Measurements from ENCODE around the gene CNTNAP3B.
"Not testable (repeated sequence)": the region's sequence is repeated elsewhere in the genome, so short reads cannot be mapped to it uniquely, and the experiment has no call there.

Gene CNTNAP3B

DNA sequence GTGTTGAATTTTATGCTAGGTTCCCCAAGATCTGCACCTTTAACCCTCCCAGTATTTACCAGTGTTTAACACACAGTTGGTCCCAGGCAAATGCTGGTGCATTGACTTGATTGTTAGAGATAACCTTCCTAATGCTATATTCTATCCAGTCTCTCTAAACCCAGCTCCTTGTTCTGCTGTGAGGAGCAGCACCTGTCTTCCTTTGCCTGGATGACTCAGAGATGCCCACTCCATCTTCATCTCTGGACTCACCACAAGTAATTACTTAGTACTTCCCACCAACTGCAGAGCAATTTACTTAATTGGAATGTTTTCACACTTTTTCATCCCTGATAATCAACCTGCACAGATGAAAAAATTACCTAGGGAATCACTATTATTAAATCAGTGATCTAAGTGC lies 108.6 kb downstream of the CNTNAP3B start:
- H3K4me3 ChIP-seq (ENCODE audit: low read length); H3K79me2 ChIP-seq (ENCODE audit: low read length); DNase-seq; H3K9me3 ChIP-seq (replicated peaks; ENCODE audit: insufficient read depth, low read length); H3K4me2 ChIP-seq (ENCODE audit: low read depth, low read length); H3F3A ChIP-seq (ENCODE audit: insufficient read depth, low read length); H3K9ac ChIP-seq (ENCODE audit: low read length); H3K27ac ChIP-seq (ENCODE audit: low read length); H4K20me1 ChIP-seq (ENCODE audit: insufficient read depth, low read length); H3K9me2 ChIP-seq (replicated peaks; ENCODE audit: insufficient read depth, low read length); H2AFZ ChIP-seq (ENCODE audit: low read length); H3K4me1 ChIP-seq (ENCODE audit: low read length); H3K36me3 ChIP-seq (replicated peaks; ENCODE audit: insufficient read depth, low read length); H3K27me3 ChIP-seq (replicated peaks; ENCODE audit: insufficient read depth, low read length): not testable (repeated sequence)

DNA sequence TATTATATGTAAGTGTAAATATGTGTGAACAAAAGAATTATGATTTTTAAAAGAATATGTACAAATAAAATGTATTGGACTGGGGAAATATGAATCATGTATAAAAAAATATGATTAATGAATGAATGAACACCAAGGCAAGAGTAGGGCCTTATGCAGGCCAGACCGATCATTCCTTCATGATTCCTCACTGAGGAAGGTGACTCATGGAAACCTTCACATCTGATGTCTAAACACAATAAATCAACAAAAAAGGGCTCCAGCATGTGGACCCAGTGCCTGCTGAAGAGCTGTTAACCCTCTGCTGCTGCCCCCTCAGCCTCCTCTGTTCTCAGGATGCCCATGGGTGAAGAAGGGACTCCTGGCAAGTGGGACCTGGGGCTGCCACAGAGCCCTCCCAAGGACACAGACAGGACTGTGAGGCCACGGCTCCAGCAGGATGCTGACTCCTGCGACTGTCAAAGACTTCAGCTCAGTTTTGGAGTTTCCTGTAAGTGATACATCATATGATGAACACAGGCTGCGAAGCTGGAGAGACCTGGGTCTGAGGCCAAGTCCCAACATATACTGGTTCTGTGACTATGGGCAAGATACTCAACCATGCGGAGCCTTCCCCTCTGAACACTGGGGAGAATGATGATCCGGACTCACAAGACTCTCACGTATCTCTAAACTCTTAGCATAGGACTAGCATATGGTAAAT lies 110.9 kb downstream of the CNTNAP3B start:
- not testable (repeated sequence) for H3K9me2 ChIP-seq (replicated peaks; ENCODE audit: insufficient read depth, low read length); H3F3A ChIP-seq (ENCODE audit: insufficient read depth, low read length); H3K27me3 ChIP-seq (replicated peaks; ENCODE audit: insufficient read depth, low read length); H4K20me1 ChIP-seq (ENCODE audit: insufficient read depth, low read length); H3K79me2 ChIP-seq (ENCODE audit: low read length); H3K36me3 ChIP-seq (replicated peaks; ENCODE audit: insufficient read depth, low read length); H2AFZ ChIP-seq (ENCODE audit: low read length); H3K9ac ChIP-seq (ENCODE audit: low read length); H3K27ac ChIP-seq (ENCODE audit: low read length); H3K4me2 ChIP-seq (ENCODE audit: low read depth, low read length); H3K4me1 ChIP-seq (ENCODE audit: low read length); H3K4me3 ChIP-seq (ENCODE audit: low read length); H3K9me3 ChIP-seq (replicated peaks; ENCODE audit: insufficient read depth, low read length); DNase-seq

DNA sequence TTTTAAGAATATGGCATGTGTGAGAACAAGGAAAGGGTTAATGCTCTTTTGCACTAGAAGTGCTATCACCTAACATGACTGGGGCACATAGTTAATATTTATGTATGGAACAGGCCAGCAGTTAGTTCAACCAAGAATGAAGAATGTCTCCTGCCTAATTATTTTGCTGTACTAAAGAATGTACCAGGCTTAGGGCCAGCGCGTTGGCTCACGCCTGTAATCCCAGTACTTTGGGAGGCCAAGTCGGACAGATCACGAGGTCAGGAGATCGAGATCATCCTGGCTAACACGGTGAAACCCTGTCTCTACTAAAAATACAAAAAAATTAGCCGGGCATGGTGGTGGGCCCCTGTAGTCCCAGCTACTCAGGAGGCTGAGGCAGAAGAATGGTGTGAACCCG lies 114.9 kb downstream of the CNTNAP3B start:
- not testable (repeated sequence) for H3K27me3 ChIP-seq (replicated peaks; ENCODE audit: insufficient read depth, low read length); H3K4me2 ChIP-seq (ENCODE audit: low read depth, low read length)

DNA sequence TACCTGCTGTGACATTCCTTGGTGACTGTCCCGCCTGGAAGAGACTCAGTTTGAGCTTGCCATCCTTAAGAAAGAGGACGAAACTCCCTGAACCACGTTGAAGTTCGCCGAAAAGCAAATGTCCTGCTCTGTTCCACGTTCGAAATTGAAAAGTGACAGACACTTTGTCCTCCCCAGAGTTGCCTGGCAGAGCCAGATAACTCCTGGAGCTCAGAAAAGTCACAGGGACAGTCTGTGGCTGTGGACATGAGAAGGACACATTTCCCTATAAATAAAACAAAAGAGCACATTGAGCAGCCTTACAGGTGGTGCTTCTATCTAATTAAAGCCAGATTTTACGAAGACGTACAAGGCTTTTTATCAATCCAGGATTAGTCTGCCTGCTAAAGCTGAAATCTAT lies 137.6 kb downstream of the CNTNAP3B start:
- H3K27ac ChIP-seq (ENCODE audit: low read length); H3K9me2 ChIP-seq (replicated peaks; ENCODE audit: insufficient read depth, low read length); H3K4me2 ChIP-seq (ENCODE audit: low read depth, low read length); H4K20me1 ChIP-seq (ENCODE audit: insufficient read depth, low read length); H3K27me3 ChIP-seq (replicated peaks; ENCODE audit: insufficient read depth, low read length); H3K9me3 ChIP-seq (replicated peaks; ENCODE audit: insufficient read depth, low read length); H3F3A ChIP-seq (ENCODE audit: insufficient read depth, low read length); H3K9ac ChIP-seq (ENCODE audit: low read length); H3K79me2 ChIP-seq (ENCODE audit: low read length); DNase-seq; H3K4me3 ChIP-seq (ENCODE audit: low read length); H3K36me3 ChIP-seq (replicated peaks; ENCODE audit: insufficient read depth, low read length); H2AFZ ChIP-seq (ENCODE audit: low read length); H3K4me1 ChIP-seq (ENCODE audit: low read length): not testable (repeated sequence)

More for the DNA sequence above, 114.9 kb downstream of the CNTNAP3B start:
- H3K4me1 ChIP-seq (ENCODE audit: low read length); H3K36me3 ChIP-seq (replicated peaks; ENCODE audit: insufficient read depth, low read length); H3F3A ChIP-seq (ENCODE audit: insufficient read depth, low read length); H4K20me1 ChIP-seq (ENCODE audit: insufficient read depth, low read length); H3K9ac ChIP-seq (ENCODE audit: low read length); H3K9me3 ChIP-seq (replicated peaks; ENCODE audit: insufficient read depth, low read length); H3K27ac ChIP-seq (ENCODE audit: low read length); H3K4me3 ChIP-seq (ENCODE audit: low read length); H3K9me2 ChIP-seq (replicated peaks; ENCODE audit: insufficient read depth, low read length); DNase-seq; H3K79me2 ChIP-seq (ENCODE audit: low read length); H2AFZ ChIP-seq (ENCODE audit: low read length): not testable (repeated sequence)

DNA sequence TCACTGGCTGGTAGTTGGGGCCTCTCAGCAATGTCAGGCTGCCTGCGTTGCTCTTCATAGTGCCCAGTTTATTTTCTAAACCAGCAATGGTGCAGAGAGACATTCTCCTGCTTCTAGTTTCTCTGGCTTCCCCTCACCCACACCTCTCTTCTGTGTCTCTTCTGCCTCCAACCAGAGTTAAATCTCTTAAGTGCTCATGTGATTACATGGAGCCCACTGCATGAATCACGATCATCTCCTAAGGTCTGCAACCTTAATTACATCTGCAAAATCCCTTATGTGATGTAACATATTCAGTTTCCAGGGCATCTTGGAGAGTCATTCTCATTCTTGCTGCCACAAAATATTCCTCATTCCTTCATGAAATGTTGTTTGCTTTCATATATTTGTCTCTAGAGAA lies 149.0 kb downstream of the CNTNAP3B start:
- DNase-seq, result not testable (repeated sequence)

DNA sequence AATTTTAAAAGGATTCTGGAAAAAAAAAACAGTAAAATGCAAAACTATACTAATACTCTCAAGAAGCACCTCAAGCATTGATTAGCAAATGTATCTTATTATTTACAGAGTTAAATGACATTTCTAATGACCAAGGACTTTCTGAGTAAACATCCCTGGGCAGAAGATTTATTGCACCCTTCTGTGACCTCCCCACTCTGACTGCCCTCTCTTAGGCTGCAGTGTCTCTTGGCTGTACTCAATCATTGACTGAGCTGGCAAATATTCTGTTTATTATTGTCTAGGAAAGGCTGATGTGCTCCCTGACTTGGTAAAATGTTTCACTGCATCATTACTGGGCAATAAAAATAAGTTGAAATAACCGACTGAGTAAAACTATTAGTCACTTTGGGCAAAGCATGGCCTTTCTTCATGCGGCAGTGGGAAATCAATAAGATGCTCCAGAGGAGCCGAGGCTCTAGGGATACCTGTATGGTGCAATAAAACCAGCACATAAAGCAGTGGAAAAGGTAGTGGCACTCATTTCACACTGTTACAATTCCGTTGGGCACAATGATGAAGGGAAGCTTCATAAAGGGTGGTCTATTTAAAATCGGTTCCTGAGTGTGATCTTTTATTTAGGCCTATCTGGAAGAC lies 151.1 kb downstream of the CNTNAP3B start:
- H3K9me2 ChIP-seq (replicated peaks; ENCODE audit: insufficient read depth, low read length); H3K27me3 ChIP-seq (replicated peaks; ENCODE audit: insufficient read depth, low read length); H2AFZ ChIP-seq (ENCODE audit: low read length); H4K20me1 ChIP-seq (ENCODE audit: insufficient read depth, low read length); H3F3A ChIP-seq (ENCODE audit: insufficient read depth, low read length); H3K4me1 ChIP-seq (ENCODE audit: low read length); H3K4me2 ChIP-seq (ENCODE audit: low read depth, low read length); H3K4me3 ChIP-seq (ENCODE audit: low read length); H3K9ac ChIP-seq (ENCODE audit: low read length); H3K36me3 ChIP-seq (replicated peaks; ENCODE audit: insufficient read depth, low read length); H3K27ac ChIP-seq (ENCODE audit: low read length); DNase-seq; H3K79me2 ChIP-seq (ENCODE audit: low read length); H3K9me3 ChIP-seq (replicated peaks; ENCODE audit: insufficient read depth, low read length): not testable (repeated sequence)

More for the DNA sequence above, 149.0 kb downstream of the CNTNAP3B start:
- H3K4me1 ChIP-seq (ENCODE audit: low read length); H3K79me2 ChIP-seq (ENCODE audit: low read length); H3K9me2 ChIP-seq (replicated peaks; ENCODE audit: insufficient read depth, low read length); H3K4me3 ChIP-seq (ENCODE audit: low read length); H4K20me1 ChIP-seq (ENCODE audit: insufficient read depth, low read length); H2AFZ ChIP-seq (ENCODE audit: low read length); H3K27me3 ChIP-seq (replicated peaks; ENCODE audit: insufficient read depth, low read length); H3K27ac ChIP-seq (ENCODE audit: low read length); H3K9me3 ChIP-seq (replicated peaks; ENCODE audit: insufficient read depth, low read length); H3K36me3 ChIP-seq (replicated peaks; ENCODE audit: insufficient read depth, low read length); H3F3A ChIP-seq (ENCODE audit: insufficient read depth, low read length); H3K9ac ChIP-seq (ENCODE audit: low read length); H3K4me2 ChIP-seq (ENCODE audit: low read depth, low read length): not testable (repeated sequence)

DNA sequence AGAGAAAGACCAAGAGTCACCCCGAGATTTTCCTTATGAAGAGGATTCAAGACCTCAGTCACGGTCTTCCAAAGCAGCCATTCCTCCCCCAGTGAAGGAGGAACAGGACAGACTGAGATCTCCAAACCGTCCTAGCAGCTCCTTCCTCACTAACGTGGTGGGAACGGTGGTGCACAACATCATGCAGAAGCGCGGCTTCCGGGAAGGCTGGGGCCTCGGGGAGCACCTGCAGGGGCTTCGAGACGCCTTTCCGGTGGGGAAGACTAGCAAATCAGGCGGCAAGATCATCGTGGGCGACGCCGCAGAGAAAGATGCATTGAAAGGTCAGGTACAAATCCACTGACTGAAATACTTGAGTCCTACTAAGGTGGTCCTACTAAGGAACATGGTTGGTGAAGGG lies 154.3 kb downstream of the CNTNAP3B start:
- DNase-seq; H3K79me2 ChIP-seq (ENCODE audit: low read length); H3K36me3 ChIP-seq (replicated peaks; ENCODE audit: insufficient read depth, low read length); H3K9me2 ChIP-seq (replicated peaks; ENCODE audit: insufficient read depth, low read length); H3K27me3 ChIP-seq (replicated peaks; ENCODE audit: insufficient read depth, low read length); H4K20me1 ChIP-seq (ENCODE audit: insufficient read depth, low read length); H3K4me1 ChIP-seq (ENCODE audit: low read length); H3K4me3 ChIP-seq (ENCODE audit: low read length); H3K4me2 ChIP-seq (ENCODE audit: low read depth, low read length); H3K9ac ChIP-seq (ENCODE audit: low read length); H3F3A ChIP-seq (ENCODE audit: insufficient read depth, low read length); H2AFZ ChIP-seq (ENCODE audit: low read length); H3K27ac ChIP-seq (ENCODE audit: low read length); H3K9me3 ChIP-seq (replicated peaks; ENCODE audit: insufficient read depth, low read length): not testable (repeated sequence)

DNA sequence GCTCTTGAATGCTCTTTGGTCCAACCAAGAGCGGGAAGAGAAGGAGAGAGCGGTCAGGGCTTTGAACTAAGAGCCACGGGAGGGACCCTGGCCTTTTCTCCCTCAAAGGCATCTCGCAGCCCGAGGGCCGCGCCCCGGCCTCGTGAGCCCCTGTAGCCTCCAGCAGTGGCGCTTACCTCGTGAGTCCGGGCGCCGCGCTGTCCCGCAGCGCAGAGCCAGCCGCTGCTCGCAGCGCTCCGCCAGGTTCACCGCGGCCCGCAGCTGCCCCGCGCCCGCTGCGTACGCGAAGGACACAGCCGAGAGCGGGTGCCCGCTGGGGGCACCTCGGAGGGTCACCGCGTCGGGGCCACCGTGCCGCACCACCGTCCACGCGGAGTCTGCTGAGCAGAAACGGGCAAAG lies 176.2 kb downstream of the CNTNAP3B start:
- not testable (repeated sequence) for H2AFZ ChIP-seq (ENCODE audit: low read length); DNase-seq; H3K9ac ChIP-seq (ENCODE audit: low read length); H4K20me1 ChIP-seq (ENCODE audit: insufficient read depth, low read length); H3K36me3 ChIP-seq (replicated peaks; ENCODE audit: insufficient read depth, low read length); H3K9me3 ChIP-seq (replicated peaks; ENCODE audit: insufficient read depth, low read length); H3K4me3 ChIP-seq (ENCODE audit: low read length); H3K27ac ChIP-seq (ENCODE audit: low read length); H3K9me2 ChIP-seq (replicated peaks; ENCODE audit: insufficient read depth, low read length); H3K4me1 ChIP-seq (ENCODE audit: low read length); H3F3A ChIP-seq (ENCODE audit: insufficient read depth, low read length); H3K27me3 ChIP-seq (replicated peaks; ENCODE audit: insufficient read depth, low read length); H3K4me2 ChIP-seq (ENCODE audit: low read depth, low read length); H3K79me2 ChIP-seq (ENCODE audit: low read length)

Measured in MM.1S (cell line).